Measurements from ENCODE around the gene UST.

UST gene

GRCh38 chr6:149087898-149088297, 341.1 kb downstream of the UST start:
- no peak for DNase-seq (ENCODE audit: low read depth)

GRCh38 chr6:149088361-149088760, 341.5 kb downstream of the UST start:
- no peak overlapping the region for H3K4me3 ChIP-seq (ENCODE audit: low read depth, low read length)
- no peak for DNase-seq (ENCODE audit: low read depth)
- TF ChIP-seq CTCF (conservative IDR thresholded peaks at IDR 0.05; ENCODE audit: low read depth, low read length) = no peak

More at GRCh38 chr6:149087898-149088297, 341.1 kb downstream of the UST start:
- no peak for TF ChIP-seq CTCF (conservative IDR thresholded peaks at IDR 0.05; ENCODE audit: low read depth, low read length)
- H3K4me3 ChIP-seq (ENCODE audit: low read depth, low read length) = no peak overlapping the region

GRCh38 chr6:149089510-149089909, 342.7 kb downstream of the UST start:
- peak; percentile 49 for TF ChIP-seq CTCF (conservative IDR thresholded peaks at IDR 0.05; ENCODE audit: low read depth, low read length)
- H3K4me3 ChIP-seq (ENCODE audit: low read depth, low read length) = no peak overlapping the region
- peak; percentile 37 for DNase-seq (ENCODE audit: low read depth)

GRCh38 chr6:149090937-149091336, 344.1 kb downstream of the UST start:
- no peak overlapping the region for H3K4me3 ChIP-seq (ENCODE audit: low read depth, low read length)
- no peak for TF ChIP-seq CTCF (conservative IDR thresholded peaks at IDR 0.05; ENCODE audit: low read depth, low read length)
- DNase-seq (ENCODE audit: low read depth) = no peak

GRCh38 chr6:149093643-149094042, 346.8 kb downstream of the UST start:
- peak; percentile 75 for DNase-seq (ENCODE audit: low read depth)
- no peak for TF ChIP-seq CTCF (conservative IDR thresholded peaks at IDR 0.05; ENCODE audit: low read depth, low read length)
- no peak overlapping the region for H3K4me3 ChIP-seq (ENCODE audit: low read depth, low read length)

- TF ChIP-seq CTCF (conservative IDR thresholded peaks at IDR 0.05; ENCODE audit: low read depth, low read length) = no peak
- H3K4me3 ChIP-seq (ENCODE audit: low read depth, low read length) = no peak overlapping the region
- DNase-seq (ENCODE audit: low read depth) = peak; percentile 56
Measured at GRCh38 chr6:149094156-149094555, 347.3 kb downstream of the UST start.

GRCh38 chr6:149094934-149095351, 348.1 kb downstream of the UST start:
- no peak overlapping the region for H3K4me3 ChIP-seq (ENCODE audit: low read depth, low read length)
- peak; percentile 88 for DNase-seq (ENCODE audit: low read depth)

More at GRCh38 chr6:149094934-149095351, 348.1 kb downstream of the UST start:
- TF ChIP-seq CTCF (conservative IDR thresholded peaks at IDR 0.05; ENCODE audit: low read depth, low read length) = no peak
